ENCODE measurements around the gene HEY2. TPM values are rescaled to one million over a fixed set of nuclear protein-coding genes. Genes with fewer than 3 reads are reported as not detected.

HEY2 gene
- total RNA-seq, 1 experiment from 2014 or later: not detected

GRCh38 chr6:125750692-125751333 is 1.4 kb downstream of the HEY2 start:
- POLR2A ChIA-PET: interaction anchor here (0.8 kb wide), 1 partner anchor 436 kb away, joined by 3 read pairs; no protein-coding TSS in a partner anchor
- Mint-ChIP-seq H3K27me3 (ENCODE audit: insufficient read depth, unreplicated experiment) (peaks cover 97% of the 10 kb centered on the region), H3K27ac (ENCODE audit: low read depth, unreplicated experiment) (no peak overlapping the region), H3K9me3 (ENCODE audit: unreplicated experiment) (no peaks in the 10 kb centered on the region), H3K4me3 (ENCODE audit: unreplicated experiment) (no peak overlapping the region), H3K4me1 (ENCODE audit: insufficient read depth, unreplicated experiment) (peaks cover 9% of the 10 kb centered on the region), H3K36me3 (ENCODE audit: insufficient read depth, unreplicated experiment) (peaks cover 6% of the 10 kb centered on the region)
- CTCF ChIA-PET: interaction anchor here (0.5 to 5.7 kb wide), 5 partner anchors 276 to 1534 kb away, joined by 3 to 81 read pairs (median 3); no protein-coding TSS in a partner anchor
- DNase-seq (ENCODE audit: unreplicated experiment): no peak
- BruUV-seq (replicated peaks): no TSS peak
- no peak for TF ChIP-seq CTCF (IDR thresholded peaks at IDR 0.05; ENCODE audit: unreplicated experiment)
- intact Hi-C loops (cut with micrococcal nuclease): loop anchor here (5.0 to 10.0 kb wide), 3 partner anchors 239 to 879 kb away; no protein-coding TSS in a partner anchor

GRCh38 chr6:125751334-125751916 is 2.0 kb downstream of the HEY2 start:
- H3K9me3 Mint-ChIP-seq (ENCODE audit: unreplicated experiment): no peaks in the 10 kb centered on the region
- no peak for DNase-seq (ENCODE audit: unreplicated experiment)
- intact Hi-C loops (cut with micrococcal nuclease): loop anchor here (5.0 to 10.0 kb wide), 3 partner anchors 239 to 879 kb away; no protein-coding TSS in a partner anchor
- CTCF ChIA-PET: interaction anchor here (0.5 to 5.7 kb wide), 9 partner anchors 8 to 1533 kb away, joined by 3 to 81 read pairs (median 4); partner anchors contain the start of gene TPD52L1
- POLR2A ChIA-PET: interaction anchor here (0.8 kb wide), 1 partner anchor 437 kb away, joined by 3 read pairs; no protein-coding TSS in a partner anchor
- no TSS peak for BruUV-seq (replicated peaks)
- no peak for TF ChIP-seq CTCF (IDR thresholded peaks at IDR 0.05; ENCODE audit: unreplicated experiment)
- H3K27me3 Mint-ChIP-seq (ENCODE audit: insufficient read depth, unreplicated experiment): peaks cover 97% of the 10 kb centered on the region
- peaks cover 6% of the 10 kb centered on the region for H3K36me3 Mint-ChIP-seq (ENCODE audit: insufficient read depth, unreplicated experiment)
- H3K4me1 Mint-ChIP-seq (ENCODE audit: insufficient read depth, unreplicated experiment): peaks cover 9% of the 10 kb centered on the region
- H3K27ac Mint-ChIP-seq (ENCODE audit: low read depth, unreplicated experiment): no peak overlapping the region
- H3K4me3 Mint-ChIP-seq (ENCODE audit: unreplicated experiment): no peak overlapping the region

- Mint-ChIP-seq H3K27me3 (ENCODE audit: insufficient read depth, unreplicated experiment) (peaks cover 96% of the 10 kb centered on the region), H3K4me3 (ENCODE audit: unreplicated experiment) (no peak overlapping the region), H3K9me3 (ENCODE audit: unreplicated experiment) (no peaks in the 10 kb centered on the region), H3K27ac (ENCODE audit: low read depth, unreplicated experiment) (no peak overlapping the region), H3K36me3 (ENCODE audit: insufficient read depth, unreplicated experiment) (no peaks in the 10 kb centered on the region), H3K4me1 (ENCODE audit: insufficient read depth, unreplicated experiment) (peaks cover 9% of the 10 kb centered on the region)
- intact Hi-C loops (cut with micrococcal nuclease): loop anchor here (1.0 to 10.0 kb wide), 4 partner anchors 240 to 880 kb away; no protein-coding TSS in a partner anchor
- POLR2A ChIA-PET: interaction anchor here (0.6 to 0.8 kb wide), 3 partner anchors 391 to 597 kb away, joined by 3 to 4 read pairs (median 3); no protein-coding TSS in a partner anchor
- no TSS peak for BruUV-seq (replicated peaks)
- no peak for DNase-seq (ENCODE audit: unreplicated experiment)
- TF ChIP-seq CTCF (IDR thresholded peaks at IDR 0.05; ENCODE audit: unreplicated experiment): no peak
- CTCF ChIA-PET: interaction anchor here (0.6 to 9.4 kb wide), 14 partner anchors 11 to 882 kb away, joined by 3 to 233 read pairs (median 4); partner anchors contain the start of gene TPD52L1
Observed at GRCh38 chr6:125752773-125753172, 3.3 kb downstream of the HEY2 start.

All from MCF 10A (cell line).